PC-3 (cell line): ENCODE data around the gene MAG. TPM values are rescaled to one million over a fixed set of nuclear protein-coding genes. Genes with fewer than 3 reads are reported as not detected.

Experiments
- ATAC-seq: fragments of 200-7000 bp; cut with Tn5 transposase; 2 replicates; pipeline ENCODE4 v1.9.1; 2020; ENCODE audit warnings: mild to moderate bottlenecking, moderate library complexity
- BruUV-seq: library from RNA; stranded (reverse); fragments of 400-500 nt; replicated peaks from 2 replicates; lab custom pipeline; 2021; lab: Mats Ljungman, UMichigan
- CTCF ChIA-PET: fragments of 300-600 bp; sonication (Branson Sonifier 250); formaldehyde crosslinking; loops from one replicate; lab custom pipeline; 2022; ENCODE audit warnings: antibody characterized with exemption; lab: Charles Lee
- POLR2A ChIA-PET: fragments of 300-600 bp; sonication (Branson Sonifier 250); formaldehyde crosslinking; loops from one replicate; lab custom pipeline; 2022; ENCODE audit warnings: antibody characterized with exemption; ENCODE audit not compliant: unreplicated experiment; lab: Charles Lee
- DNase-seq: peaks from one replicate; pipeline ENCODE4 v3.0.0-alpha.2; 2015
- H2AFZ ChIP-seq: fragments of 300-600 bp; sonication (generic); 2 replicates; pipeline ENCODE4 v1.6.0; 2016; ENCODE audit warnings: antibody characterized with exemption, low read length
- H3F3A ChIP-seq: fragments of 300-600 bp; sonication (generic); one replicate; pipeline ENCODE4 v1.6.0; 2017; ENCODE audit warnings: antibody characterized with exemption, low read length, control low read depth, mild to moderate bottlenecking; ENCODE audit not compliant: unreplicated experiment
- H3K27ac ChIP-seq: fragments of 300-600 bp; sonication (generic); 2 replicates; pipeline ENCODE4 v1.5.1; 2016; ENCODE audit warnings: mild to moderate bottlenecking, low read length
- H3K27me3 ChIP-seq: fragments of 300-600 bp; sonication (generic); 2 replicates; pipeline ENCODE4 v1.6.1; 2016; ENCODE audit warnings: low read length, mixed read lengths
- H3K36me3 ChIP-seq: fragments of 300-600 bp; sonication (generic); 2 replicates; pipeline ENCODE4 v1.6.1; 2016; ENCODE audit warnings: low read depth, mixed run types, low read length, mixed read lengths
- H3K4me1 ChIP-seq: fragments of 300-600 bp; sonication (generic); 2 replicates; pipeline ENCODE4 v1.5.1; 2016; ENCODE audit warnings: low read length; ENCODE audit not compliant: insufficient read depth
- H3K4me2 ChIP-seq: fragments of 300-600 bp; sonication (generic); 2 replicates; pipeline ENCODE4 v1.6.0; 2016; ENCODE audit warnings: low read length
- H3K4me3 ChIP-seq: fragments of 300-600 bp; sonication (generic); 2 replicates; pipeline ENCODE4 v1.5.1; 2016; ENCODE audit warnings: mild to moderate bottlenecking, low read length, mixed read lengths
- H3K79me2 ChIP-seq: fragments of 300-600 bp; sonication (generic); 2 replicates; pipeline ENCODE4 v1.6.1; 2017; ENCODE audit warnings: low read length, mixed read lengths
- H3K9ac ChIP-seq: fragments of 300-600 bp; sonication (generic); 2 replicates; pipeline ENCODE4 v1.6.0; 2016; ENCODE audit warnings: mild to moderate bottlenecking, low read length
- H3K9me2 ChIP-seq: fragments of 300-600 bp; sonication (generic); replicated peaks from 2 replicates; pipeline ENCODE4 v1.6.1; 2016; ENCODE audit warnings: mixed run types, low read length, mixed read lengths
- H3K9me3 ChIP-seq: fragments of 300-600 bp; sonication (generic); 2 replicates; pipeline ENCODE4 v1.6.1; 2016; ENCODE audit warnings: low read length, mixed read lengths
- H4K20me1 ChIP-seq: fragments of 300-600 bp; sonication (generic); 2 replicates; pipeline ENCODE4 v1.6.1; 2016; ENCODE audit warnings: low read length, mixed read lengths
- EZH2 ChIP-seq: fragments of 300-600 bp; sonication (generic); IDR thresholded peaks from one replicate; pipeline ENCODE4 v1.6.1; 2017; ENCODE audit warnings: antibody characterized with exemption, mild to moderate bottlenecking, low read length; ENCODE audit not compliant: unreplicated experiment
- EZH2phosphoT487 ChIP-seq: fragments of 300-600 bp; sonication (generic); IDR thresholded peaks from 2 replicates; pipeline ENCODE4 v1.6.1; 2018; ENCODE audit warnings: mild to moderate bottlenecking, antibody characterized with exemption, low read length, borderline replicate concordance
- intact Hi-C: fragments of 100-400 bp; cut with micrococcal nuclease; formaldehyde crosslinking; loops from 2 replicates; pipeline ENCODE4 v1.9.0; 2023
- total RNA-seq: library from RNA; depleted of rRNA; stranded (reverse); fragments of >200 nt; gene quantifications from 2 replicates; pipeline ENCODE4 v1.2.3, GENCODE V29; 2014
- TF ChIP-seq, protein P1 (sequence below): fragments of 300-600 bp; sonication (generic); conservative IDR thresholded peaks from 2 replicates; pipeline ENCODE4 v1.5.1; 2017; ENCODE audit warnings: antibody characterized with exemption, low read depth, mild to moderate bottlenecking, low read length

The MAG gene
- total RNA-seq, 1 experiment from 2014 or later, result not detected

DNA sequence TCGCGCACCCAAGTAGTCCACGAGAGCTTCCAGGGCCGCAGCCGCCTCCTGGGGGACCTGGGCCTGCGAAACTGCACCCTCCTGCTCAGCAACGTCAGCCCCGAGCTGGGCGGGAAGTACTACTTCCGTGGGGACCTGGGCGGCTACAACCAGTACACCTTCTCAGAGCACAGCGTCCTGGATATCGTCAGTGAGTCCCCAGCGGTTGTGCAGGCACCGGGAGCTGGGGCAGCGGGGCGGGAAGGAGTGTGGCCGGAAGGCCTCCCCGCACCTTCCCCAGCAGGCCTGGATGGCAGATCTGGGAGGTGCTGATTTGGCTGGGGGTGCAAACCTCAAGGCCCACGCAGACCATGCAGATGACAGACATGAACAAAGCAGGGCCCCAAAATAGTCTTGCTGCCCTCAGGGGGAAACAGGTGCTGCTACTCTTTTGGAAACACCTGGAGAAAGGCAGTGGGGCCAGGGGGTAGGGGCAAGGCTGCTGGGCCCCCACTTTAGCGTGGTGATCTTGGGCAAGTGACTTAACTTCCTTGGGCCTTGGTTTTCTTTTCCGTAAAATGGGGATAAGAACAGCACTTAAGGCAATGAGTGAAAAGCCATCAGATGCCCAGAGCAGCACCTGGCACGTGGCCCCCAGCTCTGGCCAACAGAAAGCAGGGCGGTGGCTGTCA lies 4.0 kb downstream of the MAG start:
- Histone ChIP-seq H2AFZ (no peak overlapping the region), H3K4me3 (no peak overlapping the region), H3K27me3 (peaks cover 3% of the 10 kb centered on the region; the same call in 1 of the 2 replicates), H3K9me3 (no peaks in the 10 kb centered on the region), H4K20me1 (no peaks in the 10 kb centered on the region), H3K79me2 (no peaks in the 10 kb centered on the region), H3K4me1 (peaks cover 3% of the 10 kb centered on the region; the same call in 1 of the 2 replicates), H3K9ac (no peak overlapping the region), H3K36me3 (no peaks in the 10 kb centered on the region), H3K9me2 (no peaks in the 10 kb centered on the region), H3K4me2 (no peak overlapping the region), H3F3A (no peaks in the 10 kb centered on the region), H3K27ac (no peak overlapping the region)
- no TSS peak for BruUV-seq
- ATAC-seq, result no peak
- ChIA-PET CTCF (no interaction called here), POLR2A (no interaction called here)
- no peak for TF ChIP-seq EZH2phosphoT487
- no peak for TF ChIP-seq EZH2
- DNase-seq, result no peak
- intact Hi-C loops, result no loop called here

DNA sequence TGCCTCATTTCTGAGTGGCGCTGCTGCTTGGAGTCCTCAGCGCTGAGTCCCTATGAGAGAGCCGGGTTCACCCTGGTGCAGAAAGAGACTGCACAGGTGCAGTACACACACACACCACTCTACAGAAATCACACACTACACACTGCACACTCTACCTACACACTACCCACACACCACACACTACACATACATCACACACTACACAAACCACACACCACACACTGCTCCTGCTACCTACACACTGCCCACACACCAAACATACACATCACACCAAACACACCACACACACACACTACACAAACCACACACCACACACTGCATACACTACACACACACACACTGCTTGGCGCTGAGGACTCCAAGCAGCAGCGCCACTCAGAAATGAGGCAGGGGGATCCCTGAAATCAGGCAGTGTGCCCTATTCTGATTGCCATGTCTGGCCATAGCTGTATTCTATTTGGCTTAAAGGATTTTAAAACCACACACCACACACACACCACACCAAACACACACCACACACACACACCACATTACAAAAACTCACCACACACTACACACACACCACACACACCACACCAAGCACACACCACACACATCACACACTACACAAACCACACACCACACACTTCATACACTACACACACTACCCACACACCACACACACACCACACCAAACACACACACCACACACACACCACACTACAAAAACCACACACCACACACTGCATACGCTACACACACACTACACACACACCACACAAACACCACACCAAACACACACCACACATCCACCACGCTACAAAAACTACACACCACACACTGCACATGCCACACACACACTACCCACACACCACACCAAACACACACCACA lies 4.9 kb downstream of the MAG start:
- intact Hi-C loops, result no loop called here
- Histone ChIP-seq H3K4me3 (no peak overlapping the region), H3K27me3 (peaks cover 3% of the 10 kb centered on the region; the same call in 1 of the 2 replicates), H3K9me3 (no peaks in the 10 kb centered on the region), H3K36me3 (no peaks in the 10 kb centered on the region), H4K20me1 (no peaks in the 10 kb centered on the region), H3K9me2 (no peaks in the 10 kb centered on the region), H3K4me2 (no peak overlapping the region), H3F3A (no peaks in the 10 kb centered on the region), H2AFZ (no peak overlapping the region), H3K27ac (no peak overlapping the region), H3K79me2 (no peaks in the 10 kb centered on the region), H3K4me1 (no peaks in the 10 kb centered on the region), H3K9ac (no peak overlapping the region)
- ATAC-seq, result no peak
- BruUV-seq, result no TSS peak
- TF ChIP-seq EZH2 (no peak), EZH2phosphoT487 (no peak)
- TF ChIP-seq, protein P1, sequence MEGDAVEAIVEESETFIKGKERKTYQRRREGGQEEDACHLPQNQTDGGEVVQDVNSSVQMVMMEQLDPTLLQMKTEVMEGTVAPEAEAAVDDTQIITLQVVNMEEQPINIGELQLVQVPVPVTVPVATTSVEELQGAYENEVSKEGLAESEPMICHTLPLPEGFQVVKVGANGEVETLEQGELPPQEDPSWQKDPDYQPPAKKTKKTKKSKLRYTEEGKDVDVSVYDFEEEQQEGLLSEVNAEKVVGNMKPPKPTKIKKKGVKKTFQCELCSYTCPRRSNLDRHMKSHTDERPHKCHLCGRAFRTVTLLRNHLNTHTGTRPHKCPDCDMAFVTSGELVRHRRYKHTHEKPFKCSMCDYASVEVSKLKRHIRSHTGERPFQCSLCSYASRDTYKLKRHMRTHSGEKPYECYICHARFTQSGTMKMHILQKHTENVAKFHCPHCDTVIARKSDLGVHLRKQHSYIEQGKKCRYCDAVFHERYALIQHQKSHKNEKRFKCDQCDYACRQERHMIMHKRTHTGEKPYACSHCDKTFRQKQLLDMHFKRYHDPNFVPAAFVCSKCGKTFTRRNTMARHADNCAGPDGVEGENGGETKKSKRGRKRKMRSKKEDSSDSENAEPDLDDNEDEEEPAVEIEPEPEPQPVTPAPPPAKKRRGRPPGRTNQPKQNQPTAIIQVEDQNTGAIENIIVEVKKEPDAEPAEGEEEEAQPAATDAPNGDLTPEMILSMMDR, result no peak
- CTCF ChIA-PET, result no interaction called here
- DNase-seq, result no peak
- POLR2A ChIA-PET, result no interaction called here

DNA sequence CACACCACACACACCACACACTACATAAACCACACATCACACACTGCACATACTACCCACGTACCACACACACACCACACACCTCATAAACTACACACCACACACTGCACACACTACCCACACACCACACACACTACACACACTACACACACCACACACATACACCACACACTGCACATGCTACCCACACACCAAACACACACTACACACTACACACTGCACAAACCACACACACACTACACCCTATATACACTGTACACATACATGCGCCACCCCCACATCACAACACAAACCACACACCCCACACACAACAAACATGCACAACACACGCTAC lies 5.5 kb downstream of the MAG start:
- no peak overlapping the region for H2AFZ ChIP-seq
- BruUV-seq, result no TSS peak
- no peaks in the 10 kb centered on the region for H3F3A ChIP-seq
- no peaks in the 10 kb centered on the region for H3K36me3 ChIP-seq
- no peak overlapping the region for H3K4me2 ChIP-seq
- no peak for ATAC-seq
- no peaks in the 10 kb centered on the region for H4K20me1 ChIP-seq
- H3K9me3 ChIP-seq, result no peaks in the 10 kb centered on the region
- ChIA-PET CTCF (no interaction called here), POLR2A (no interaction called here)
- DNase-seq, result no peak
- TF ChIP-seq, protein P1, result no peak
- no peak for TF ChIP-seq EZH2phosphoT487
- no peak for TF ChIP-seq EZH2
- no peak overlapping the region for H3K27ac ChIP-seq
- H3K4me3 ChIP-seq, result no peak overlapping the region
- intact Hi-C loops, result no loop called here
- H3K4me1 ChIP-seq, result no peaks in the 10 kb centered on the region
- no peaks in the 10 kb centered on the region for H3K9me2 ChIP-seq
- H3K27me3 ChIP-seq, result peaks cover 3% of the 10 kb centered on the region; the same call in 1 of the 2 replicates
- H3K9ac ChIP-seq, result no peak overlapping the region
- H3K79me2 ChIP-seq, result no peaks in the 10 kb centered on the region
